Thoracic aorta (tissue), 2 donors: Measurements from ENCODE around the gene DPH2. TPM values are rescaled to one million over a fixed set of nuclear protein-coding genes. Genes with fewer than 3 reads are reported as not detected.

Source experiments
- ATAC-seq: fragments of 150-250 bp; one replicate; pipeline ENCODE4 v1.8.0; 2017; ENCODE audit warnings: low read depth; ENCODE audit not compliant: insufficient number of reproducible peaks, low FRiP score
- DNase-seq: peaks from one replicate; pipeline ENCODE4 v3.0.0-alpha.2; 2020; ENCODE audit warnings: low spot score
- H3K27ac ChIP-seq, 2 donors: fragments of 200-600 bp; sonication (generic); 1 replicate in 1 of 2; 2 replicates in 1 of 2; pipeline ENCODE4 v1.5.1; 2016; ENCODE audit warnings: mild to moderate bottlenecking in 2 of 2, moderate library complexity in 2 of 2
- H3K27me3 ChIP-seq: fragments of 200-600 bp; sonication (generic); replicated peaks from 2 replicates; pipeline ENCODE4 v1.6.0; 2016; ENCODE audit warnings: mild to moderate bottlenecking; ENCODE audit not compliant: insufficient read depth
- H3K36me3 ChIP-seq: fragments of 200-600 bp; sonication (generic); one replicate; pipeline ENCODE4 v1.5.1; 2016
- H3K4me1 ChIP-seq, 2 donors: fragments of 200-600 bp; sonication (generic); 1 replicate in 1 of 2; 2 replicates in 1 of 2; pipeline versions ENCODE4 v1.5.1 to v1.6.0; 2016; ENCODE audit warnings: low read depth in 2 of 2, mild to moderate bottlenecking in 1 of 2; ENCODE audit not compliant: control insufficient read depth in 1 of 2
- H3K4me3 ChIP-seq: fragments of 200-600 bp; sonication (generic); 2 replicates; pipeline ENCODE4 v1.5.1; 2016; ENCODE audit warnings: mild to moderate bottlenecking
- H3K9me3 ChIP-seq: fragments of 200-600 bp; sonication (generic); 2 replicates; pipeline ENCODE4 v1.5.1; 2016
- total RNA-seq, 2 donors: library from RNA; depleted of rRNA; stranded (reverse); fragments of >200 nt; gene quantifications; one replicate each; pipeline versions ENCODE4 v1.1.0 to v1.2.3, GENCODE V29; 2016
- TF ChIP-seq, protein P1 (sequence below): fragments of 200-600 bp; sonication (generic); IDR thresholded peaks from one replicate; pipeline ENCODE4 v1.5.1; 2019; ENCODE audit warnings: antibody characterized with exemption

The DPH2 gene
- total RNA-seq, 2 donors from 2014 or later = 21.9 to 31.4 TPM

DNA sequence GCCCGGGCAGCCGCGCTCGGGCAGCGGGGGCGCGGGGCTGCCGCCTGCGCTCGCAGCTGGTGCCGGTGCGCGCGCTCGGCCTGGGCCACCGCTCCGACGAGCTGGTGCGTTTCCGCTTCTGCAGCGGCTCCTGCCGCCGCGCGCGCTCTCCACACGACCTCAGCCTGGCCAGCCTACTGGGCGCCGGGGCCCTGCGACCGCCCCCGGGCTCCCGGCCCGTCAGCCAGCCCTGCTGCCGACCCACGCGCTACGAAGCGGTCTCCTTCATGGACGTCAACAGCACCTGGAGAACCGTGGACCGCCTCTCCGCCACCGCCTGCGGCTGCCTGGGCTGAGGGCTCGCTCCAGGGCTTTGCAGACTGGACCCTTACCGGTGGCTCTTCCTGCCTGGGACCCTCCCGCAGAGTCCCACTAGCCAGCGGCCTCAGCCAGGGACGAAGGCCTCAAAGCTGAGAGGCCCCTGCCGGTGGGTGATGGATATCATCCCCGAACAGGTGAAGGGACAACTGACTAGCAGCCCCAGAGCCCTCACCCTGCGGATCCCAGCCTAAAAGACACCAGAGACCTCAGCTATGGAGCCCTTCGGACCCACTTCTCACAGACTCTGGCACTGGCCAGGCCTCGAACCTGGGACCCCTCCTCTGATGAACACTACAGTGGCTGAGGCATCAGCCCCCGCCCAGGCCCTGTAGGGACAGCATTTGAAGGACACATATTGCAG is 33.2 kb upstream of the DPH2 start:
- H3K9me3 ChIP-seq = no peaks in the 10 kb centered on the region
- ATAC-seq (no peak), DNase-seq (no peak)
- TF ChIP-seq, protein P1, sequence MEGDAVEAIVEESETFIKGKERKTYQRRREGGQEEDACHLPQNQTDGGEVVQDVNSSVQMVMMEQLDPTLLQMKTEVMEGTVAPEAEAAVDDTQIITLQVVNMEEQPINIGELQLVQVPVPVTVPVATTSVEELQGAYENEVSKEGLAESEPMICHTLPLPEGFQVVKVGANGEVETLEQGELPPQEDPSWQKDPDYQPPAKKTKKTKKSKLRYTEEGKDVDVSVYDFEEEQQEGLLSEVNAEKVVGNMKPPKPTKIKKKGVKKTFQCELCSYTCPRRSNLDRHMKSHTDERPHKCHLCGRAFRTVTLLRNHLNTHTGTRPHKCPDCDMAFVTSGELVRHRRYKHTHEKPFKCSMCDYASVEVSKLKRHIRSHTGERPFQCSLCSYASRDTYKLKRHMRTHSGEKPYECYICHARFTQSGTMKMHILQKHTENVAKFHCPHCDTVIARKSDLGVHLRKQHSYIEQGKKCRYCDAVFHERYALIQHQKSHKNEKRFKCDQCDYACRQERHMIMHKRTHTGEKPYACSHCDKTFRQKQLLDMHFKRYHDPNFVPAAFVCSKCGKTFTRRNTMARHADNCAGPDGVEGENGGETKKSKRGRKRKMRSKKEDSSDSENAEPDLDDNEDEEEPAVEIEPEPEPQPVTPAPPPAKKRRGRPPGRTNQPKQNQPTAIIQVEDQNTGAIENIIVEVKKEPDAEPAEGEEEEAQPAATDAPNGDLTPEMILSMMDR = no peak
- H3K36me3 ChIP-seq = no peaks in the 10 kb centered on the region
- H3K4me3 ChIP-seq = peak overlapping the region; percentile 55
- H3K27me3 ChIP-seq = no peaks in the 10 kb centered on the region
- H3K27ac ChIP-seq = no peak overlapping the region
- H3K4me1 ChIP-seq = peaks cover 15 to 20% of the 10 kb centered on the region in 2 donors

DNA sequence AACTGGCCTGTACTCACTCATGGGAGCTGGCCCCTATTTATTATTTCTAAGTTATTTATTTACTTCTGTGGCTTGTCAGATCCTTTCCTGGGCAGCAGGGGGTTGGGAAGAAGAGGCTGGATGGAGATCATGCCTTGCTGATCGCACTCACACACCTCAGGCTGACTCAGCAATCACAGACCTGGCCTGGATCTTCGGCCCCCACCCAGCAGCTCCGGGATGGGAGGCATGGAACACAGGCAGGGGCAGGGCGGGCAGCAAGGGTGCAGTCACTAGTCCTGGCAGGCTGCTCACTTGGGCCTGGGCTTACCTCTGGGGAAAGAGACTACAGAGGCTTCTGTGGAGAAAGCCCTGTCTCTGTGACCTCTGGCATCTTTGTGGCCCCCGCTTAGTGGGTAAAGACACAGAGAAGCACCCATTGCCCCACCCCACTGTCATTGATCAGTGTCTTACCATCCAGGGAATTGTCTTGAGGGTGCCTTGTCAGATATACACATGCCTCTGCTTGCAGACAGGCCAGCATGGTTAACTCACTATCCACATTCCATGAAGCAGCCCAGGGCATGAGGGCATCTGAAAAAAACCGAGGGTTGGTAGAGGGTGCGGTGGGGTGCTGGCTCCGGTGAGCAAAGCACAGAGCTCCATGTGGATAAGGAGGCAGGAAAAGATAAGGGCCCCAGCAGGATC is 32.5 kb upstream of the DPH2 start:
- Histone ChIP-seq H3K9me3 (no peaks in the 10 kb centered on the region), H3K4me3 (no peak overlapping the region), H3K36me3 (no peaks in the 10 kb centered on the region), H3K4me1 (peaks cover 15 to 20% of the 10 kb centered on the region in 2 donors), H3K27ac (no peak overlapping the region), H3K27me3 (no peaks in the 10 kb centered on the region)
- ATAC-seq (no peak), DNase-seq (no peak)
- TF ChIP-seq, protein P1 = no peak

DNA sequence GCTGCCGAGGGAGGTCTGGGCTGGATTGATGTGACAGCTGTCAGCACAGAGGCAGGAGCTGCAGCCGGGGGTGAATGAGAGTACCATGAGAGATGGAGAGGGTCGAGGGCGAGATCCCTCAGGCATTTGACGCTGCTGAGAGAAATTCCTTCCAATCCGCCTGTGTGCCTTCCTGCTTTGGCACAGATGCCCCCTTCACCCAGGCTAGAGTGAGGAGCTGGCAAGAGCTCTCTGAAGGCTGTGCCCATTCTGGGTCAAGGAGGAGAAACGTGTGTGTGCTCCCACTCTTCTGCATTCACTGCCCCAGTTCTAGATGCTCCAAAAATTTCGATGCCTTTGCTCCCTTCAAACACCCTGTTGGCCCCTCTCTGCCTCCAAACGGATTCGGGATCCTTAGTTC is 31.4 kb upstream of the DPH2 start:
- H3K4me3 ChIP-seq = no peak overlapping the region
- TF ChIP-seq, protein P1 = no peak
- peaks cover 9 to 13% of the 10 kb centered on the region in 2 donors for H3K4me1 ChIP-seq
- no peaks in the 10 kb centered on the region for H3K36me3 ChIP-seq
- DNase-seq = no peak
- no peaks in the 10 kb centered on the region for H3K27me3 ChIP-seq
- ATAC-seq = no peak
- H3K27ac ChIP-seq = no peak overlapping the region
- H3K9me3 ChIP-seq = no peaks in the 10 kb centered on the region

DNA sequence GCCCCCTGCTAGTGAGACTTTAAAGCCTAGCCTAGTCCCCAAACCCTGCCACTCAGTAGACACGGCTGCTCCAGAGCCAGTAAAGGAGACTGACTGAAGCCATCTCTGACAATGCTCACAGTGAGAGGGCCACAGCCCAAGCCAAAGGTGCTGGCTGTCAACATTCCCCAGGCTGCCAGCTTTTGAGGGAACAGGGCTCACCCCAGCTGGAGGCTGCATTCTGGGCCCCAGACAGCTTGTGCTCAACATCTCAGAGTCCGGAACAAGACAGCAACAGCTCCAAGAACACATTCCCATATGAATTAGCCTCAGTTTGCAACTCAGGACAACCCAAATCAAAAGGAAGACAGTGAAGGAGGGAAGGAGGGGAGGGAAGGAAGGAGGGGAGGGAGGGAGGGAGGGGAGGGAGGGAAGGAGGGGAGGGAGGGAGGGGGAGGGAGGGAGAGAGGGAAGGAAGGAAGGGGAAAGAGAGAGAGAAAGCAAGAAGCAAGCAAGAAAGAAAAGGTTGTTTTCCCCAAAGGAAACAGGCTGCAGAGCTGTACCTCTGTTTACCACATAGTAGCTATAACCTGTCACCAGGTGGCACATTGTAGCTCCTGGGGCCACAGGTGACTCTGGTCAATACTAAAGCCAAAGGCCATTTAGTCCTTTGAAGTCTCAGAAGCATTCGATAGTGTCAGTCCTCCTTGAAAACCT is 30.8 kb upstream of the DPH2 start:
- H3K27ac ChIP-seq = no peak overlapping the region
- no peaks in the 10 kb centered on the region for H3K9me3 ChIP-seq
- H3K4me3 ChIP-seq = no peak overlapping the region
- DNase-seq (no peak), ATAC-seq (no peak)
- TF ChIP-seq, protein P1 = no peak
- H3K36me3 ChIP-seq = no peaks in the 10 kb centered on the region
- H3K4me1 ChIP-seq = peaks cover 4 to 6% of the 10 kb centered on the region in 2 donors
- no peaks in the 10 kb centered on the region for H3K27me3 ChIP-seq

DNA sequence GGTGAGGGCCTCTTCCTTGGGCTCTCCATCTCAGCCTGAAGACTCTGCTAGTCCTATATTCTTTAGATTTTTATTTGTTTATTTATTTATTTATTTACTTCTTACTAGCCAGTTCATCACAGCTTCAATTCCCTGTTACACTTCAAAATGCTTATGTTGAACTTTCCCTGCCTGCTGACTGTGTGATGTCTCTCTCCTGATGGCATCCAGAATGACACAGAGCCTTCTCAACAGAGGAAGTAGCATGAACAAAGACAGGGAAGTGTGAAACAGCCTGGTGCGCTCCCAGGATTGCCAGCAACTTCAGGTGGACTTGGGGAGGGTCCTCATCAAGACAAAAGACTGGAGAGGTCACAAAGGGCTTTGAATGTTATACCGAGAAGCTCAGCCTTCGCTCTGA is 27.4 kb upstream of the DPH2 start:
- ATAC-seq = no peak
- peaks cover 9 to 22% of the 10 kb centered on the region in 2 donors for H3K4me1 ChIP-seq
- no peaks in the 10 kb centered on the region for H3K36me3 ChIP-seq
- H3K27ac ChIP-seq = no peak overlapping the region
- H3K4me3 ChIP-seq = no peak overlapping the region
- no peak for DNase-seq
- TF ChIP-seq, protein P1 = no peak
- H3K9me3 ChIP-seq = no peaks in the 10 kb centered on the region
- H3K27me3 ChIP-seq = no peaks in the 10 kb centered on the region
